GM12873 (cell line): Measurements from ENCODE around the gene IGFBP6.

Experiments
- TF ChIP-seq, protein P1 (sequence below): IDR thresholded peaks from 2 replicates; pipeline ENCODE4 v1.5.1; 2012; ENCODE audit warnings: low read depth, mild to moderate bottlenecking, moderate library complexity, low read length, control low read depth; ENCODE audit not compliant: insufficient read depth; ENCODE audit errors: missing control alignments

Gene IGFBP6

DNA sequence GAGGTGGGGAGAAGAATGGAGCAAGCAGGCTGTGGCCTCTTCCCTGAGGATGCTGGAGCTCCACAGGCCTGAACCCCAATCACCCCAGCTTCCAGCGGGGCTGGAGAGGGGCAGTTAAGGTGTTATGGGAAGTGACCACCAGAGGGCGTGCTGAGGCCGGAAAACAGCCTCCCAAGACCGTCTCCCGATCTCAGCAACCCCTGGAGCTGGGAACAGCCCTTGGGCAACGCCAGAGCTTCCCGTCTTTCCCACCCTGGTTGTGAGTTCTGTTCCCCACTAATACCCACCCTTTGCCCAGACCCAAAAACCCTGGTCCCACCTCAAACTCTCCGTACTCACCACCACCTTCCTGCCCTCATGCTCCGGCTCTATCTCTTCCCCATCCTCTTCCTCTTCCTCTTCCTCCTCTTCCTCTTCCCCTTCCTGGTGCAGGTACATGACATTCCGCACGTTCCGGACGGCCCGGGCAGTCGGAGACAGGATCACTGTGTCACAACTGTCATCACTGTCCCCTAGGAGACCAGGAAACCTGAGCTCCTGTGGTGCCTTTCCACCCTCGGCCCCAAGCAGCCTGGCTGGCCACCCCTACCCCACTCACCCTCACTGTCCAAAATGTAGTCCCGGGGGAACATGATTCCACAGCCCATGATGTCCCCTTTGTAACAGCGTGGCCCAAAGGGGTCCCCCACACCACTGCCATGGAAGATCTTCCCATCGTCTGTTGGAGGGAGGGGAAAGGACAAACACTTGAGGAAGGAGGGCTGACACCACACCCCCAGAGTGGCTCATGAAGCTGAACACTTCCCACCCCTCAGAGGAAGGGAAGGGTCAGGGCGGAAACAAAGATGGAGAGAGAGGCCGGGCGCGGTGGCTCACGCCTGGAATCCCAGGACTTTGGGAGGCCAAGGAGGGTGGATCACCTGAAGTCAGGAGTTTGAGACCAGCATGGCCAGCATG lies 31.2 kb upstream of the IGFBP6 start:
- TF ChIP-seq, protein P1, sequence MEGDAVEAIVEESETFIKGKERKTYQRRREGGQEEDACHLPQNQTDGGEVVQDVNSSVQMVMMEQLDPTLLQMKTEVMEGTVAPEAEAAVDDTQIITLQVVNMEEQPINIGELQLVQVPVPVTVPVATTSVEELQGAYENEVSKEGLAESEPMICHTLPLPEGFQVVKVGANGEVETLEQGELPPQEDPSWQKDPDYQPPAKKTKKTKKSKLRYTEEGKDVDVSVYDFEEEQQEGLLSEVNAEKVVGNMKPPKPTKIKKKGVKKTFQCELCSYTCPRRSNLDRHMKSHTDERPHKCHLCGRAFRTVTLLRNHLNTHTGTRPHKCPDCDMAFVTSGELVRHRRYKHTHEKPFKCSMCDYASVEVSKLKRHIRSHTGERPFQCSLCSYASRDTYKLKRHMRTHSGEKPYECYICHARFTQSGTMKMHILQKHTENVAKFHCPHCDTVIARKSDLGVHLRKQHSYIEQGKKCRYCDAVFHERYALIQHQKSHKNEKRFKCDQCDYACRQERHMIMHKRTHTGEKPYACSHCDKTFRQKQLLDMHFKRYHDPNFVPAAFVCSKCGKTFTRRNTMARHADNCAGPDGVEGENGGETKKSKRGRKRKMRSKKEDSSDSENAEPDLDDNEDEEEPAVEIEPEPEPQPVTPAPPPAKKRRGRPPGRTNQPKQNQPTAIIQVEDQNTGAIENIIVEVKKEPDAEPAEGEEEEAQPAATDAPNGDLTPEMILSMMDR = peak; percentile 94

DNA sequence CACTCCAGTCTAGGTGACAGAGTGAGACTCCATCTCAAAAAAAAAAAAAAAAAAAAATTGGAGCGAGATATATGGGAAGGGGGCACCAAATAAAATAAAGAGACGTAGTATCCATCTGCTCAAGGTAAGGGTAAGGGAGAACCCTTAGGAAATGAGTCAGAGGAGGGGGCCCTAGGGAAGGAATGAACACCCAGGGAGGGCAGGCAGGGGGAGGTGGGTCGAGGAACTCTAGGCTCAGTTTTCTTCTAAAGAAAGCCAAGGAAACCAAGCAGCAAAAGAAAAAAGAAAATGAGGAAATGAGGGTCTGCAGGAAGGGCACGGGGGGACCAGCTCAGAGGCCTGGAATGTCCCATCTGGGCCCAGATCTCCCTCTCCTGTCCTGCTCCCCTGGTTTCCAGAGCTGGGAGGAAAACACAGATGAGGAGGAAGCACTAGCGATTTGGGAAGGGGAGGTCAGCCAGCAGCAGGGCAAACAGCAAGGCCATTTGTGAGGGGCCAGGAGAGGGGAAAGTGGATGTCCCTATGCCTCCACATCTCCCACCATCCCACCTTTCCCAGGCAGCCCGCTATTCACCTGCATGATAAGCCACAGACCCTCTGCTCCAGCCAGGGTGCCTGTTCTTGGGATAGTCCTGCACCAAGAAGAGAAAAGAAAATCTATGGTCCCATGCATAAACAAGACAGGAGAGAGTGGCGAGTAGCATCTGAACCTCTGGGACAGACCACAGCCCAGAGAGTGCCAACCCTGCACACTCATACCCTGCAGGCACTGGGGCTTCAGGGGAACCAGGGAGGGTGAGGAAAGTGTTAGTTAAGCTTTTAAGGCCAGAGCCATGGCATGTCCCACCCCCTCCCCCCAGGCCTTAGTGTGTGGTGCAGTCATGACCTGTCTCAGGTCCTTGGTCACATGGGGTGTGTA lies 30.1 kb upstream of the IGFBP6 start:
- TF ChIP-seq, protein P1 = no peak

- TF ChIP-seq, protein P1 = no peak
Observed at GRCh38 chr12:53067993-53068770, 29.3 kb upstream of the IGFBP6 start.

- TF ChIP-seq, protein P1 = no peak
Observed at GRCh38 chr12:53068811-53069585, 28.5 kb upstream of the IGFBP6 start.

DNA sequence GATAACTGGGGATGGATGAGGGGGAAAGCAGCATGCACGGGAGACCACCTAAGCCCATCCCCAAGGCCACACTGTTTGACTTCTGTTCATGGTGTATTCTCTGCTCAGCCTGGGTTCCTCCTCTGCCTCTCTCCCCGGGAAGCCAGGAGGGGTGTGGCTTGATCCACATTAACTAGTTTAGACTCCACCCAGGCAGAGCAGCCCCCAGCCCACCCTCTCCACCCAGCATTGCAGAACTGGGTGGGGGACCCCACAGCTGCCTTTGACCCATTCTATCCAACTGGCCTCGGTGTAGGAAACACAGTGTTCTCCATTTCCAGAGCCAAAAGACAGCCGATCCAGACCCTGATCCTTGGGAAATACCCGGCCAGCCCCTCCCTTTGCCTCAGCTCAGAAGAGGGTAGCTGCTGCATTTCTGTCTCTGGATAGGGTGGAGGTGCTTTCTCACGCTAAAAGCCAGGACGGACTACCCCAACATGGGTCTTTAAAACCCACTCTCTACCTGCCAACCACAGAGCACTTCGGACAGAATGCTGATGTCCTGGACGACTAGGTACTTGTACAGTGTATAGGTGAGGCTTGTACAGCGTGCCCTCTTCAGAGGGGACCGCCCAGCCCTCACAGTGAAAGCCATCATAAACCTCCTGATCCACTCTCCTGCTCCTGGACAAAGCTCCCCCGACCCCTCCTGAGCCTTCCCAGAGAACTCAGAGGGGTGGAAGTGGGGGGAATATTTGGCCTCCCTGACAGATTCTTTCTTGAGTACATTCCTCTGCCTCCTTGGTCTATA lies 27.7 kb upstream of the IGFBP6 start:
- TF ChIP-seq, protein P1 = no peak
